SK-N-SH (cell line): ENCODE results near the gene PTCSC3. TPM values are rescaled to one million over a fixed set of nuclear protein-coding genes. Genes with fewer than 3 reads are reported as not detected.

Experiments used
- CTCF ChIA-PET: fragments of 300-600, 350-600 bp; formaldehyde crosslinking; extraction: SDS; loops from one replicate; lab custom pipeline; 2021; lab: Yijun Ruan, JAX
- POLR2A ChIA-PET: fragments of 350-600 bp; sonication (Branson Sonifier 250); formaldehyde crosslinking; extraction: SDS; loops from one replicate; lab custom pipeline; 2020; ENCODE audit warnings: antibody characterized with exemption, inconsistent platforms; lab: Yijun Ruan, JAX
- DNase-seq: peaks from one replicate; pipeline ENCODE4 v3.0.0; 2012
- H2AFZ ChIP-seq: fragments of 200-600 bp; sonication (generic); 2 replicates; pipeline ENCODE4 v1.8.1; 2016; ENCODE audit warnings: antibody characterized with exemption, mild to moderate bottlenecking, low read depth
- H3F3A ChIP-seq: fragments of 200-600 bp; sonication (generic); replicated peaks from 2 replicates; pipeline ENCODE3; 2016; ENCODE audit warnings: antibody characterized with exemption, mild to moderate bottlenecking; ENCODE audit not compliant: insufficient read depth
- H3K27ac ChIP-seq, 2 experiments: fragments of 200-500 bp in 1 of 2; fragments of 200-600 bp in 1 of 2; sonication (Bioruptor generic) in 1 of 2; sonication (generic), shearing (Covaris generic) in 1 of 2; 2 replicates each; pipeline versions ENCODE4 v1.5.1 to v1.6.1; 2014 to 2016; ENCODE audit warnings: low read depth in 2 of 2, inconsistent platforms in 1 of 2, low read length in 1 of 2, mild to moderate bottlenecking in 1 of 2, mixed read lengths in 1 of 2
- H3K27me3 ChIP-seq: fragments of 200-600 bp; sonication (generic), shearing (Covaris generic); 2 replicates; pipeline ENCODE4 v1.6.1; 2016; ENCODE audit warnings: mixed run types; ENCODE audit not compliant: insufficient read depth
- H3K36me3 ChIP-seq, 2 experiments: fragments of 200-500 bp in 1 of 2; fragments of 200-600 bp in 1 of 2; sonication (Bioruptor generic) in 1 of 2; sonication (generic) in 1 of 2; replicated peaks in 1 of 2; 2 replicates each; pipeline versions ENCODE3 to v1.5.1; 2014 to 2016; ENCODE audit warnings: low read length in 1 of 2, mild to moderate bottlenecking in 1 of 2; ENCODE audit not compliant: insufficient read depth in 2 of 2, control insufficient read depth in 1 of 2
- H3K4me1 ChIP-seq, 2 experiments: fragments of 200-500 bp in 1 of 2; fragments of 200-600 bp in 1 of 2; sonication (Bioruptor generic) in 1 of 2; sonication (generic), shearing (Covaris generic) in 1 of 2; 2 replicates each; pipeline versions ENCODE4 v1.5.1 to v1.6.1; 2014 to 2016; ENCODE audit warnings: low read depth in 1 of 2, low read length in 1 of 2, mixed run types in 1 of 2; ENCODE audit not compliant: insufficient read depth in 2 of 2, control insufficient read depth in 1 of 2
- H3K4me2 ChIP-seq: fragments of 200-600 bp; sonication (generic), shearing (Covaris generic); 2 replicates; pipeline ENCODE4 v1.6.1; 2017; ENCODE audit warnings: mixed run types
- H3K4me3 ChIP-seq, 2 experiments: fragments of 200-500 bp in 1 of 2; fragments of 200-600 bp in 1 of 2; sonication (Bioruptor generic) in 1 of 2; sonication (generic), shearing (Covaris generic) in 1 of 2; 2 replicates each; pipeline versions ENCODE4 v1.5.1 to v1.8.1; 2014 to 2016; ENCODE audit warnings: low read depth in 2 of 2, inconsistent platforms in 1 of 2, low read length in 1 of 2, mild to moderate bottlenecking in 1 of 2, mixed read lengths in 1 of 2, moderate library complexity in 1 of 2
- H3K79me2 ChIP-seq: fragments of 200-600 bp; sonication (generic); 2 replicates; pipeline ENCODE4 v1.8.1; 2017; ENCODE audit warnings: mild to moderate bottlenecking; ENCODE audit not compliant: insufficient read depth
- H3K9ac ChIP-seq: fragments of 200-600 bp; sonication (generic); 2 replicates; pipeline ENCODE4 v1.6.1; 2017; ENCODE audit warnings: mixed run types
- H3K9me2 ChIP-seq: fragments of 200-600 bp; sonication (generic); 2 replicates; pipeline ENCODE4 v1.6.1; 2017; ENCODE audit warnings: mixed run types
- H3K9me3 ChIP-seq: fragments of 200-600 bp; sonication (generic); 2 replicates; pipeline ENCODE4 v1.6.1; 2017; ENCODE audit warnings: mixed run types, mild to moderate bottlenecking, moderate library complexity
- H4K20me1 ChIP-seq: fragments of 200-600 bp; sonication (generic); 2 replicates; pipeline ENCODE4 v1.6.1; 2017; ENCODE audit warnings: mild to moderate bottlenecking, mixed run types; ENCODE audit not compliant: insufficient read depth
- EP300 ChIP-seq, 2 experiments: IDR thresholded peaks; 2 replicates each; pipeline versions ENCODE4 v1.4.0 to v1.6.1; 2012; ENCODE audit warnings: borderline replicate concordance in 1 of 2, low read depth in 1 of 2, low read length in 1 of 2
- FOSL2 ChIP-seq: IDR thresholded peaks from 2 replicates; pipeline ENCODE4 v1.4.0; 2012; ENCODE audit warnings: low read depth, mild to moderate bottlenecking, moderate library complexity, borderline replicate concordance
- FOXJ3 ChIP-seq: sonication (generic); formaldehyde crosslinking; IDR thresholded peaks from 2 replicates; pipeline ENCODE4 v1.5.1; 2020; ENCODE audit warnings: mild to moderate bottlenecking, missing genetic modification reagents
- IRF3 ChIP-seq: fragments of 150-350 bp; IDR thresholded peaks from 2 replicates; pipeline ENCODE4 v1.6.1; 2016; ENCODE audit warnings: mild to moderate bottlenecking, low read depth, low read length
- NFIC ChIP-seq: IDR thresholded peaks from 2 replicates; pipeline ENCODE4 v1.4.0; 2012; ENCODE audit warnings: borderline replicate concordance
- RCOR1 ChIP-seq: fragments of 150-350 bp; IDR thresholded peaks from 2 replicates; pipeline ENCODE4 v1.6.1; 2017; ENCODE audit warnings: antibody characterized with exemption, low read length
- REST ChIP-seq: IDR thresholded peaks from 2 replicates; pipeline ENCODE4 v1.6.1; 2012; ENCODE audit warnings: mild to moderate bottlenecking, low read depth, low read length, moderate library complexity
- YY1 ChIP-seq: IDR thresholded peaks from 2 replicates; pipeline ENCODE4 v1.4.0; 2012; ENCODE audit warnings: low read depth, mild to moderate bottlenecking
- WGBS: methylation state at CpG from one replicate; pipeline ENCODE4 v1.1.6; 2017; ENCODE audit warnings: low lambda C conversion rate; 5-methylcytosine and 5-hydroxymethylcytosine counted together
- polyA plus RNA-seq, 3 experiments: library from polyadenylated mRNA; depleted of rRNA; stranded (reverse); fragments of >200 nt; gene quantifications; 2 replicates each; pipeline ENCODE4 v1.2.3, GENCODE V29; 2012

The PTCSC3 gene
- polyA plus RNA-seq, 1 of the 3 experiments (the other 2 are of a cell fraction) = not detected

GRCh38 chr14:36085861-36086260 lies 90.7 kb downstream of the PTCSC3 start:
- H4K20me1 ChIP-seq = no peaks in the 10 kb centered on the region
- H3K4me3 ChIP-seq = no peak overlapping the region; a peak in 1 of 4 replicates
- ChIA-PET POLR2A (no interaction called here), CTCF (interaction anchor here (1.0 kb wide), 1 partner anchor 16 kb away, joined by 5 read pairs; no protein-coding TSS in a partner anchor)
- H3K4me1 ChIP-seq = no peaks in the 10 kb centered on the region
- H3K9me2 ChIP-seq = no peaks in the 10 kb centered on the region
- no peaks in the 10 kb centered on the region for H3K36me3 ChIP-seq
- H3K27me3 ChIP-seq = no peaks in the 10 kb centered on the region; the same call in 1 of the 2 replicates
- no peak for DNase-seq
- no peak overlapping the region for H3K27ac ChIP-seq
- H3K9me3 ChIP-seq = no peaks in the 10 kb centered on the region
- no peak overlapping the region for H3K4me2 ChIP-seq
- H2AFZ ChIP-seq = no peak overlapping the region
- TF ChIP-seq IRF3 (no peak), EP300 (IDR thresholded peaks at IDR 0.05; ENCODE audit: borderline replicate concordance in 1 of 2, low read depth in 1 of 2, low read length in 1 of 2) (no peak), REST (no peak), YY1 (no peak), FOSL2 (no peak), FOXJ3 (no peak), NFIC (no peak), RCOR1 (no peak)
- H3K9ac ChIP-seq = no peak overlapping the region
- no peaks in the 10 kb centered on the region for H3K79me2 ChIP-seq
- no peaks in the 10 kb centered on the region for H3F3A ChIP-seq
- 10% methylated on average over 6 of the region's 6 CpGs for WGBS

Other genes with a start within 250 kb of the PTCSC3 start
- 11.5 and 12.1 TPM in 2 replicates for gene MBIP, start 143.9 kb upstream of the PTCSC3 start, polyA plus RNA-seq (2012; rRNA removed)